Hematopoietic multipotent progenitor cell treated with erythropoietin and hydrocortisone succinate and interleukin-3 and kit ligand, for 15 days (in vitro differentiated cells): ENCODE results near the gene PRKAG1.
A peak's percentile ranks its signal among the peaks of the same experiment; 100 is the strongest.

Experiments used
- DNase-seq: peaks from one replicate; pipeline ENCODE4 v3.0.0-alpha.2; 2015; ENCODE audit warnings: low spot score

PRKAG1 gene

GRCh38 chr12:48981757-48982157 lies 36.8 kb downstream of the PRKAG1 start:
- DNase-seq, result no peak

GRCh38 chr12:48980953-48981756 lies 37.4 kb downstream of the PRKAG1 start:
- no peak for DNase-seq

GRCh38 chr12:48980389-48980952 lies 38.1 kb downstream of the PRKAG1 start:
- no peak for DNase-seq

GRCh38 chr12:48979602-48980388 lies 38.8 kb downstream of the PRKAG1 start:
- DNase-seq, result no peak

- no peak for DNase-seq
Measured at GRCh38 chr12:48978741-48979601, 39.6 kb downstream of the PRKAG1 start.

GRCh38 chr12:48978291-48978740 lies 40.3 kb downstream of the PRKAG1 start, which contains the start of gene WNT1:
WNT1 (plus strand) TSS chr12:48978322; CDS start chr12:48978651, 329 bp downstream.
- DNase-seq, result no peak

- peak; percentile 50 for DNase-seq
Measured at GRCh38 chr12:48977290-48978281, 41.0 kb downstream of the PRKAG1 start.

GRCh38 chr12:48973941-48974673 lies 44.5 kb downstream of the PRKAG1 start:
- DNase-seq, result no peak

GRCh38 chr12:48973531-48973930 lies 45.0 kb downstream of the PRKAG1 start:
- DNase-seq, result no peak

- DNase-seq, result no peak
Measured at GRCh38 chr12:48972952-48973483, 45.6 kb downstream of the PRKAG1 start.

- no peak for DNase-seq
Measured at GRCh38 chr12:48972213-48972951, 46.2 kb downstream of the PRKAG1 start.

- no peak for DNase-seq
Measured at GRCh38 chr12:48970702-48971334, 47.8 kb downstream of the PRKAG1 start.

GRCh38 chr12:48969833-48970701 lies 48.5 kb downstream of the PRKAG1 start:
- DNase-seq, result no peak

- no peak for DNase-seq
Measured at GRCh38 chr12:48969160-48969771, 49.3 kb downstream of the PRKAG1 start.

GRCh38 chr12:48968467-48968866 lies 50.1 kb downstream of the PRKAG1 start:
- no peak for DNase-seq

GRCh38 chr12:48967991-48968390 lies 50.6 kb downstream of the PRKAG1 start:
- DNase-seq, result no peak
